ENCODE data around the gene FAM200A. TPM values are rescaled to one million over a fixed set of nuclear protein-coding genes. Genes with fewer than 3 reads are reported as not detected.

Gene FAM200A
- total RNA-seq, 1 experiment from 2014 or later = 4.7 TPM

- POLR2A ChIA-PET = no interaction called here
- BruUV-seq (replicated peaks) = no TSS peak
- ATAC-seq = no peak
Observed at GRCh38 chr7:99543081-99543671, 8.7 kb downstream of the FAM200A start.

More at GRCh38 chr7:99543081-99543671, 8.7 kb downstream of the FAM200A start:
- Histone ChIP-seq H3K4me2 (ENCODE audit: low read length) (no peak overlapping the region), H3K4me1 (ENCODE audit: control insufficient read depth in 1 of 2, insufficient read depth in 2 of 2, low read length in 2 of 2) (no peaks in the 10 kb centered on the region), H3K79me2 (ENCODE audit: insufficient read depth, low read length) (no peaks in the 10 kb centered on the region), H3K4me3 (replicated peaks in 1 of 2; ENCODE audit: low read depth in 1 of 2, low read length in 2 of 2) (no peak overlapping the region), H3K27me3 (ENCODE audit: insufficient read depth, low read length) (no peaks in the 10 kb centered on the region), H4K20me1 (ENCODE audit: insufficient read depth) (no peaks in the 10 kb centered on the region), H3K27ac (ENCODE audit: low read depth, low read length) (no peak overlapping the region), H2AFZ (ENCODE audit: low read depth, low read length, poor library complexity, severe bottlenecking) (no peak overlapping the region), H3K9ac (ENCODE audit: low read length) (no peak overlapping the region), H3K9me3 (ENCODE audit: control insufficient read depth in 1 of 2, insufficient read depth in 1 of 2, low read depth in 1 of 2, low read length in 2 of 2) (peaks cover 7 to 13% of the 10 kb centered on the region in 2 experiments; a peak in 2 of 4 replicates), H3K9me2 (ENCODE audit: insufficient read depth) (no peaks in the 10 kb centered on the region), H3K36me3 (ENCODE audit: control insufficient read depth in 1 of 2, insufficient read depth in 2 of 2, low read length in 2 of 2) (no peaks in the 10 kb centered on the region; a peak in 2 of 4 replicates)
- intact Hi-C loops (cut with micrococcal nuclease) = no loop called here
- no peak for TF ChIP-seq EGR1 (IDR thresholded peaks at IDR 0.05; ENCODE audit: low read depth)
- no peak for TF ChIP-seq JUND (IDR thresholded peaks at IDR 0.05)
- TF ChIP-seq ELF1 (IDR thresholded peaks at IDR 0.05; ENCODE audit: borderline replicate concordance, low read depth) = no peak
- no peak for TF ChIP-seq CBX3 (IDR thresholded peaks at IDR 0.05; ENCODE audit: low read depth)
- TF ChIP-seq POLR2A (IDR thresholded peaks at IDR 0.05; ENCODE audit: borderline replicate concordance, extremely low read depth, insufficient read depth, insufficient read length) = no peak
- TF ChIP-seq ZFX (IDR thresholded peaks at IDR 0.05) = no peak
- no peak for TF ChIP-seq ZNF274 (IDR thresholded peaks at IDR 0.05; ENCODE audit: low read depth, low read length)
- no peak for TF ChIP-seq SIN3A (IDR thresholded peaks at IDR 0.05; ENCODE audit: low read depth)
- TF ChIP-seq CTCF (IDR thresholded peaks at IDR 0.05 in 2 of 3, conservative IDR thresholded peaks at IDR 0.05 in 1 of 3; ENCODE audit: borderline replicate concordance in 1 of 3, insufficient read depth in 1 of 3, low read depth in 2 of 3, low read length in 2 of 3) = no peak
- TF ChIP-seq REST (IDR thresholded peaks at IDR 0.05; ENCODE audit: low read depth) = no peak
- no peak for TF ChIP-seq YY1 (IDR thresholded peaks at IDR 0.05; ENCODE audit: extremely low read depth, insufficient replicate concordance, low read depth, low read length)
- TF ChIP-seq MAX (IDR thresholded peaks at IDR 0.05) = no peak
- TF ChIP-seq POLR2AphosphoS5 (IDR thresholded peaks at IDR 0.05; ENCODE audit: low read depth, low read length) = no peak
- DNase-seq (ENCODE audit: low read depth, low spot score) = no peak
- CTCF ChIA-PET = no interaction called here
- RAD21 ChIA-PET (ENCODE audit: low non-redundant PET in 1 of 2, low total read pairs in 2 of 2, uncharacterized antibody in 2 of 2, unreplicated experiment in 2 of 2) = no interaction called here

All from HCT116 (cell line).